Measurements from ENCODE around the gene ETHE1. TPM values are rescaled to one million over a fixed set of nuclear protein-coding genes. Genes with fewer than 3 reads are reported as not detected.
A peak's percentile ranks its signal among the peaks of the same experiment; 100 is the strongest.

Gene ETHE1, protein sequence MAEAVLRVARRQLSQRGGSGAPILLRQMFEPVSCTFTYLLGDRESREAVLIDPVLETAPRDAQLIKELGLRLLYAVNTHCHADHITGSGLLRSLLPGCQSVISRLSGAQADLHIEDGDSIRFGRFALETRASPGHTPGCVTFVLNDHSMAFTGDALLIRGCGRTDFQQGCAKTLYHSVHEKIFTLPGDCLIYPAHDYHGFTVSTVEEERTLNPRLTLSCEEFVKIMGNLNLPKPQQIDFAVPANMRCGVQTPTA
- total RNA-seq (2014; rRNA removed; shearing (Covaris generic)): 15.0 and 17.0 TPM in 2 replicates

DNA sequence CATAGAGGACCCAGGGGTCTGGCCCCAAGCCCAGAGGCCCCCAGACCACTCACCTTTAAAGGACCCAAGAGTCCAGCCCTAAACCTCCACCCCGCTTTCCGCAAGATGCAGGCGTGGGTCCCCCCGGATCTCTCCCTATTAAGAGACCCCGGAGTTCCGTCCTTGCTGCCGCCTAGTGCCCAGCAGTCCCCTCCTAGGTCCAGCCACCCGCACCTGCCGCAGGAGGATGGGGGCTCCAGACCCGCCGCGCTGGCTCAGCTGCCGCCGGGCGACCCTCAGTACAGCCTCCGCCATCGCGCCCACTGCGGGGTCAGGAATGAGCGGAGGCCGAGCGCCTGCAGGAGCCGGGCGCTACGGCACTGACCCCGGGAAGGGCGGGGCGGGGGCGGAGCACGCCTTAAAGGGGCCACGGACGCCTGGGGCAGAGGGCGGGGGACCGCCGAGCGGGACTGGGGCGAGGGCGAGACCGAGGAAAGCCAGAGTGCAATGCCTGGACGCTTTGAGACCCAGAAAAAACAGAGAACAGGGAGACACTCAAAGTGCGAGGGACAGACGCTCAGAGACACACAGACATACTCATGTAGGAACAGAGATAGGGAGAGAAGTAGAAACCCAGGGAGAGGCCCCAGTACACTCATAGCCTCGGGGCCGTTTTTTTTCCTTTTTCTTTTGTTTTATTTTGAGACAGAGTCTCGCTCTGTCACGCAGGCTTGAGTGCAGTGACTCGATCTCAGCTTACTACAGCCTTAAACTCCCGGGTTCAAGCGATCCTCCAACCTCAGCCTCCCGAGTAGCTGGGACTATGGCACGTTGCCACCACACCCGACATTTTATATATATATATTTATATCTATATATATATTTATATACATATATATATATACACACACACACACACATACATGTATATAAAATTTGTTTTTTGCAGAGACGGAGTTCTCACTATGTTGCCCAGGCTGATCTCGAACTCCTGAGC, at the start of gene ETHE1:
Gene ETHE1 (minus strand): TSS at position 318 of the 976 bp plus-strand sequence. CDS start 24 bp downstream, at position 294.
- Histone ChIP-seq H3K36me3 (replicated peaks; ENCODE audit: control insufficient read depth, insufficient read depth, low read length) (no peaks in the 10 kb centered on the region), H3K4me3 (ENCODE audit: insufficient read depth, low read depth, low read length) (peak within 1 kb of the TSS; percentile 71), H3K27me3 (ENCODE audit: control insufficient read depth, insufficient read depth, low read length) (peaks cover 23% of the 10 kb centered on the region)
- DNase-seq: peak; percentile 95

DNA sequence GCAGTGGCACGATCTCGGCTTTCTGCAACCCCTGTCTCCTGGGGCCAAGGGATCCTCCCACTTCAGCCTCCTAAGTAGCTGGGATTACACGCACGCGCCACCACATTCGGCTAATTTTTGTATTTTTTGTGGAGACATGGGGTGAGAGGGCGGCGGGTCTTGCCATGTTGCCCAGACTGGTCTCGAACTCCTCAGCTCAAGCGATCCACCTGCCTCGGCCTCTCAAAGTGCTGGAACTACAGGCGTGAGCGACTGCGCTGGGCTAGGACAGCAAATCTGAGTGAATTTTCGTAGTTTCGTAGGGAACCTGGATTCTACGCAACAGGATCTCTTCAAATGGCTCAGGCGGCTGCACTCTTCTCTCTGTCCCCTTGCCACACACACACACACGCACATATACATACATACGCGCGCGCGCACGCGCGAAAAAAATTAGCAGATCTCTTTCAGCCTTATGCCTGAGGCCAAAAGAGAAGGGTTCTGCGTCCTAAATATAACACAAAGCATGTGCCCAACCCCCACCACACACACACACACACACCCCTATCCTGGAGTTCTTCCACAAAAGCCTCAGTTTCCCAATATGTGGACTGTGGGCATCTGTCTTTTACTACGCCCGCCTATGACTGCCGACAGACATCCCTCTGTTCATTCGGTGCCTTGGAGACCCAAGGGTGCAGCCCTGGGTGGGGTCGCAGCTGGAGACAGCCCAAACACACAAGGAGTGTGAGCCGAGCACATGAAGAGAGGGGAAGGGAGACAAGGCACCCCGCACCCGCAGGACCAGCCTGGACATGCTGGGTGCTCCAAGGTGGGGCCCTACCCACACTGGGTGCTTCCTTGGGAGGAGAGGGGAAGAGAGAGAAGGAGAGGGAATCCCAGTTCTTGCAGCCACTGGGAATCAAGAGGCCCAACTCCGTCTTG, 49.2 kb upstream of the ETHE1 start:
- peak overlapping the region; percentile 33 for H3K4me3 ChIP-seq (ENCODE audit: insufficient read depth, low read depth, low read length)
- no peak for DNase-seq
- no peaks in the 10 kb centered on the region for H3K27me3 ChIP-seq (ENCODE audit: control insufficient read depth, insufficient read depth, low read length)
- peaks cover 1% of the 10 kb centered on the region; the same call in 1 of the 2 replicates for H3K36me3 ChIP-seq (replicated peaks; ENCODE audit: control insufficient read depth, insufficient read depth, low read length)

DNA sequence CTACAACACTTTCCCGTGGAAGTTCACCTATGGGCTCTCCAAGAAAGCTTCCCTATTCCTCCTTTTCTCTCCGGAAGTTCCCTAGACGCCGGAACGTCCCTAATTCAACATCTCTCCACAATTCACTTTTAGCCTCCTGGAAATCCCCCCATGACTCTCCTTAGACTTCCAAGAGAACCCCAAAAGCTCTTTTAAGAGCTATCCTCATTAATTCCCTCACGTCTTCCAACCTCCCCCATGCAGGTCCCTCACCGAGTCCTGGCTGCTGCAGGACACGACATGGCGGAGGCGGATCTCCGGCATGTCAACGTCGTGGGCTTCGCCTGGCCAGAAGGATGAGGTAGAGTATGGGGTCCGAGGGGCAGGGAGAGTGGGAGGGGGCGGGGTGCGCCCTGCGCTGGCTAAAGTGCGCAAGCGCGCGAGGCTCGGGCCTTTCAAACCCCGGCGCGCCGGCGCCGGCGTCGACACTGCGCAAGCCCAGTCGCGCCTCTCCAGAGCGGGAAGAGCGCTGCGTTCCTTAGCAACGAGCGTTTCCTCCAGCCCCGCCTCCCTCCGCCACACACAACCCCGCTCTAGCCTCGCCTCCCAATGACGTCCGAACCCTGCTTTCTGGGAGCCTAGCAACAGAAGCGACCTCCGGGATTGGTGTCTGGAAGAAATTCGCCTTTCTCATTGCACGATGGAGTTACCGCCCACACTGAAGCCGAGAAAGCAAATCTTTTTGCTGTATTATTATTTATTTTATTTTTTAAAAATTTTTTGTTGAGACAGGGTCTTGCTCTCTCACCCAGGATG, 48.4 kb upstream of the ETHE1 start, which contains the start of the genes PINLYP and XRCC1:
Gene PINLYP (plus strand): TSS at position 646 of the 795 bp plus-strand sequence. CDS start 1,391 bp downstream, outside the sequence.
Gene XRCC1 (minus strand): TSS at position 372 of the 795 bp plus-strand sequence. CDS start 69 bp downstream, at position 303.
- Histone ChIP-seq H3K27me3 (ENCODE audit: control insufficient read depth, insufficient read depth, low read length) (no peaks in the 10 kb centered on the region), H3K36me3 (replicated peaks; ENCODE audit: control insufficient read depth, insufficient read depth, low read length) (peaks cover 1% of the 10 kb centered on the region)
- DNase-seq: peak; percentile 97

DNA sequence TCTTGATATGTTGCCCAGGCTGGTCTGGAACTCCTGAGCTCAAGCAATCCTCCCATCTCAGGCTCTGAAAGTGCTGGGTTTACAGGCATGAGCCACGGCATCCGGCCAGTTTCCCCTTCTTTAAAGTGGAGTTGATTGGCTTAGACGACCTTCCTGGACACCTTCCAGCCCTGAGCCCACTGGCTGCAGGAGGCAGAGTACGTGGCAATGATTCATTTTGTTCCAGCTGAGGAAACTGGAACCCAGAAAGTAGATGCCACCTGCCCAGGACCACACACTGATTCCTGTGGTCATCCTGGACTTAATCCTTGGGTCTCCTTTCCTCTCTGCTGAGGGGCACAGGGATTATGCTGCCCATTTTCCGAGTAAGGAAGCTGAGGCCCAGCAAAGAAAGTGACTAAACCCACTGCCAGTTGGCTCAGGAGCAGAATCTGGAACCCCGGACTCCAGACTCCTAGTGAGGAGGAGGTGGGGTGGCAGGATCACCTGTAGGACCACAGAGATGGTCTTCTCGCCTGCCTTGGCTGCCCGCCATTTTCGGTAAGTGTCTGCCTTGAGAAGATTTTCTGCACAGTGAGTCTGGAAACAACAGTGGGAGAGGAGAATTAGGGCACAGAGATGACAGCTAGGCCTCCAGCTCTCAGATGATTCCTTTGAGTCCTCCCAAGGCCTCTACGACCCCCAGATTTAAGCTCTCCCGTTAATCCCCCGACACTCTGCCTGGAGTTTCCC, 47.6 kb upstream of the ETHE1 start:
- no peak for DNase-seq

More for the DNA sequence above, 48.4 kb upstream of the ETHE1 start, which contains the start of the genes PINLYP and XRCC1:
- peak within 1 kb of the TSS; percentile 67 for H3K4me3 ChIP-seq (ENCODE audit: insufficient read depth, low read depth, low read length)

DNA sequence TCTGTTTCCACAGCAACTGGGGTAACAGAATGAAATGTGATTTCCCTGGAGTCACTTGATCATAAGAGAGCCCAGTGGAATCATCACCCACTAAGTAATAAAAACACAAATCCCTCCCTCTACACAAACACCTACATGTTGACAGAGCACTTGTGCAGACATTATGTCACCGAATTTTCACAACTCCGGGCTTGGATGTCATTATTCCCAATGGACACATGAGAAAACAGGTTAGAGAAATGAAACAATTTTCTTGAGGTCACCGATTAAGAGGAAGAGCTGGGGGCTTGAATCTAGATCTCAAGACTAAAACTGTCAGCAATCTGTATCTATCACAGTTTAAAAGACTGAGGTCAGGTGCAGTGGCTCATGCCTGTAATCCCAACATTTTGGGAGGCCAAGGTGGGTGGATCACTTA, 45.2 kb upstream of the ETHE1 start:
- DNase-seq: no peak
- H3K27me3 ChIP-seq (ENCODE audit: control insufficient read depth, insufficient read depth, low read length): no peaks in the 10 kb centered on the region
- H3K4me3 ChIP-seq (ENCODE audit: insufficient read depth, low read depth, low read length): no peak overlapping the region
- H3K36me3 ChIP-seq (replicated peaks; ENCODE audit: control insufficient read depth, insufficient read depth, low read length): peaks cover 1% of the 10 kb centered on the region

More for the DNA sequence above, 47.6 kb upstream of the ETHE1 start:
- Histone ChIP-seq H3K27me3 (ENCODE audit: control insufficient read depth, insufficient read depth, low read length) (no peaks in the 10 kb centered on the region), H3K4me3 (ENCODE audit: insufficient read depth, low read depth, low read length) (peak overlapping the region; percentile 67), H3K36me3 (replicated peaks; ENCODE audit: control insufficient read depth, insufficient read depth, low read length) (peaks cover 1% of the 10 kb centered on the region)

DNA sequence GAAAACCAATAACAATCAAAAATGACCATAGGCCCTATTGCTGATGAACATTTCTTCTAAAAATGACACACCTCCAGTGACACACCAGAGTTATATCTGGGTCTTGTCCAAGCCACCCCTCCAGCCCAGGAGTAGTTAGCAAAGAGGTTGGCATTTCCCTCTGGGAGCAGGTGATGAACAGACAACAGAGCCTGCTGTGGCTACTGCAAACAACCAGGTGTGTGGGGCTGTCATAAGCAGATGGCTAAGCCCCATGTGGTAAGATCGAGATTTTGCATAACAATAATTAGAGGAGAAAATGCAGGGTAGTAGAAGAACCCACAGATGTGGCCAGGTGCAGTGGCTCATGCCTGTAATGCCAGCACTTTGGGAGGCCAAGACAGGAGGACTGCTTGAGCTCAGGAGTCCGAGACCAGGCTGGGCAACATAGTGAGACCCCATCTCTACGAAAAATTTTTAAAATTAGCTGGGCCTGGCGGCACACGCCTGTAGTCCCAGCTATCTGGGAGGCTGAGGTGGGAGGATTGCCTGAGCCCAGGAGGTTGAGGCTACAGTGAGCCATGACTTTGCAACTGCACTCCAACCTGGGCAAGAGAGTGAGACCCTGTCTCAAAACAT, 43.3 kb upstream of the ETHE1 start:
- Histone ChIP-seq H3K27me3 (ENCODE audit: control insufficient read depth, insufficient read depth, low read length) (no peaks in the 10 kb centered on the region), H3K4me3 (ENCODE audit: insufficient read depth, low read depth, low read length) (no peak overlapping the region), H3K36me3 (replicated peaks; ENCODE audit: control insufficient read depth, insufficient read depth, low read length) (peaks cover 1% of the 10 kb centered on the region)
- DNase-seq: no peak

DNA sequence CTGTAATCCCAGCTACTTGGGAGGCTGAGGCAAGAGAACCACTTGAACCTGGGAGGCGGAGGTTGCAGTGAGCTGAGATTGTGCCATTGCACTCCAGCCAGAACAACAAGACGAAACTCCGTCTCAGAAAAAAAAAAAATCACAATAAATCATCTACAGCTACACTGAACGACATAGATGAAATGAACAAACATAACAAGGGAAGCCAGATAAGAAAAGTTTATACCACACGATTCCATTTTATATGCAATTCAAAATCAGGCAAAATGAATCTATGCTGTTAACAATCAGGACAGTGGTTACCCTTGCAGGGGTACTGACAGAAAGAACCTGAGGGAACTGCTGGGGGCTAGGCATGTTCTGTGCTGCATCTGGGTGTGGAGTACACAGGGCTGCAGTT, 42.7 kb upstream of the ETHE1 start:
- Histone ChIP-seq H3K4me3 (ENCODE audit: insufficient read depth, low read depth, low read length) (no peak overlapping the region), H3K27me3 (ENCODE audit: control insufficient read depth, insufficient read depth, low read length) (no peaks in the 10 kb centered on the region), H3K36me3 (replicated peaks; ENCODE audit: control insufficient read depth, insufficient read depth, low read length) (peaks cover 1% of the 10 kb centered on the region)
- no peak for DNase-seq

DNA sequence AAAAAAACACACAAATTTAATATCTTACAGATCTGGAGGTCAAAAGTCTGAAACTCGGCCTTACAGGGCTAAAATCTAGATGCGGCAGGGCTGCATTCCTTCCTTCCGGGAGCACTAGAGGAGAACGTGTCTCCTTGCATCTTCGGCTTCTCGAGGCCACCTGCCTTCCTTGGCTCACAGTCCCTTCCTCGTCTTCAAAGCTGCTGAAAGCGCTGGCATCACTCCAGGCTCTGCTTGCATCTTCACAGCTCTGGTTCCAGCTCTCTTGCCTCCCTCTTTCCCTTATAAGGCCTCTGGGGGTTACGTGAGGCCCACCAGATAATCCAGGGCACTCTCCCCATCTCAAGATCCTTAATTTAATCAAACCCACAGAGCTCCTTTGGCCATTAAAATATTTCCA, 37.8 kb upstream of the ETHE1 start:
- Histone ChIP-seq H3K4me3 (ENCODE audit: insufficient read depth, low read depth, low read length) (no peak overlapping the region), H3K36me3 (replicated peaks; ENCODE audit: control insufficient read depth, insufficient read depth, low read length) (peaks cover 2% of the 10 kb centered on the region), H3K27me3 (ENCODE audit: control insufficient read depth, insufficient read depth, low read length) (no peaks in the 10 kb centered on the region)
- DNase-seq: no peak

DNA sequence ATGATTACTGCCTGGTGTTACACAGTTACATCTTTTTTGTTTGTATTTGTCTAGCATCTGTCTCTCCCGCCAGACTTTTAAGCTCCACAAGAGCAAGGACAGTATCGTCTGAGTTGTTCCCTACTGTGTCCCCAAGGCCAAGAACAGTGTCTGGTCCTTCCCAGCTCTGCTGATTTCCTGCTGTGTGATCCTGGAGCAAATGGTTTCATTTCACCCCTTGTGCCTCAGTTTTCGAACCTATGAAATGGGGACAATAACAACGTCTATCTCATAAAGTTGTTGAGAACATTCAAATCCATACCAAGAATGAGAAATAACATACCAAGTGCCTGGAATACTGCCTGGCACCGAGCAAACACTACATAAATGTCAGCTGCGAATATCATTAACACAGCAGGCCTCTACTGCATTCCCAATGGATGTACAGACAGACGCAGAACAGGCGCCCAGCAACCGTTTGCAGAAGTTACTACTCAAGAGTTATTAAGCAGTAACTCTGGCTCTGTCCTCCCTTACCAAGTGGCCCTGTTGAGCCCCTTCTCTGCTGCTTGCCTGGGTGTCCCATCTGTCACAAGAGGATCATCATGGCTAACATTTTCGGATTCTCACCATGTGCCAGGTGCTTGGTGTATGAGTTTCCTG, 36.9 kb upstream of the ETHE1 start:
- Histone ChIP-seq H3K27me3 (ENCODE audit: control insufficient read depth, insufficient read depth, low read length) (no peaks in the 10 kb centered on the region), H3K4me3 (ENCODE audit: insufficient read depth, low read depth, low read length) (no peak overlapping the region), H3K36me3 (replicated peaks; ENCODE audit: control insufficient read depth, insufficient read depth, low read length) (peaks cover 2% of the 10 kb centered on the region)
- no peak for DNase-seq

DNA sequence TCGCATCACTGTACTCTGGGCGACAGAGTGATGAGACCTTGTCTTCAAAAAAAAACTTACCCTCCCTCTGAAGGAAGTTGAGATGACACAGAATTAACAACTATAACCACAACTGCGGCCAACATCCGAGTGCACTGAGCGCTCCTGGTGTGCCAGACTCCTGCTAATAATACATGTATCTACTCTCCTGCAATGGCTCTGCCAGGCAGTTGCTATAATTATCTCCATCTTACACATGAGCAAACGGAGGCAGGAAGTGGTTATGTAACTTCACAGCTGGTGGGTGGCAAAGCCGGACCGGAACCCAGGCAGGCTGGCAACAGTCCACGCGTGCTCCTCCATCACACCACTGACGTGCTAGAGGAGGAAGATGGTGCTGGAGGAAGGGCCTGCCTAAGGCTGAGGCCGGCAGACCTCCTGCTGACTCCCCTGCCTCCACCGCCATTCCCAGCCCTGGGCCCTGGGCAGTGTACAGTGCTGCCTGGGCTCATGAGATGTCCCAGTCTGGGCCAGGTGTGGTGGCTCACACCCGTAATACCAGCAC, 35.8 kb upstream of the ETHE1 start:
- Histone ChIP-seq H3K36me3 (replicated peaks; ENCODE audit: control insufficient read depth, insufficient read depth, low read length) (peaks cover 2% of the 10 kb centered on the region), H3K27me3 (ENCODE audit: control insufficient read depth, insufficient read depth, low read length) (no peaks in the 10 kb centered on the region), H3K4me3 (ENCODE audit: insufficient read depth, low read depth, low read length) (no peak overlapping the region)
- DNase-seq: no peak

DNA sequence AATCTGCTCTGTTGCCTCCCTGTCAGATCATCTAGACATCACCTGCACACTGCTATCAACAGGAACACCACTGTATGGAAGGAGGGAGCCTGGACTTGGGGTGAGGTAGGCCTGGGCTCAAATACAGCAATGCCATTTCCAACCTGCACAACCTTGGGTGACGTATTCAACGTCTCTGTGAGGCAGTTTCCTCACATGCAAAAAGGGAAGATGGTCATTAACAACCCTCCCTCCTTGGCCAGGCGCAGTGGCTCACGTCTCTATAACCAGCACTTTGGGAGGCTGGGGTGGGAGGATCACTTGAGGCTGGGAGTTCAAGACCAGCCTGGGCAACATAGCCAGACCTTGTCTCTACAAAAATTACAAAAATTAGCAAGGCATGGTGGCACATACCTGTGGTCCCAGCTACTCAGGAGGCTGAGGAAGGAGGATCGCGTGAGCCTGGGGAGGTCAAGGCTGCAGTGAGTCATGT, 35.3 kb upstream of the ETHE1 start:
- Histone ChIP-seq H3K27me3 (ENCODE audit: control insufficient read depth, insufficient read depth, low read length) (no peaks in the 10 kb centered on the region), H3K4me3 (ENCODE audit: insufficient read depth, low read depth, low read length) (no peak overlapping the region), H3K36me3 (replicated peaks; ENCODE audit: control insufficient read depth, insufficient read depth, low read length) (peaks cover 2% of the 10 kb centered on the region)
- no peak for DNase-seq
